Astrocyte (in vitro differentiated cells and primary cell): ENCODE measurements around the gene MEPCE.

ENCODE experiments used
- EZH2 ChIP-seq: IDR thresholded peaks from 2 replicates; pipeline ENCODE4 v1.6.1; 2012; ENCODE audit warnings: mild to moderate bottlenecking, low read length, inconsistent platforms; ENCODE audit not compliant: insufficient read depth
- TF ChIP-seq, protein P1 (sequence below): IDR thresholded peaks from 2 replicates; pipeline ENCODE4 v1.5.1; 2011; ENCODE audit warnings: low read depth, mild to moderate bottlenecking, inconsistent platforms, low read length, moderate library complexity; ENCODE audit not compliant: insufficient read depth

DNA sequence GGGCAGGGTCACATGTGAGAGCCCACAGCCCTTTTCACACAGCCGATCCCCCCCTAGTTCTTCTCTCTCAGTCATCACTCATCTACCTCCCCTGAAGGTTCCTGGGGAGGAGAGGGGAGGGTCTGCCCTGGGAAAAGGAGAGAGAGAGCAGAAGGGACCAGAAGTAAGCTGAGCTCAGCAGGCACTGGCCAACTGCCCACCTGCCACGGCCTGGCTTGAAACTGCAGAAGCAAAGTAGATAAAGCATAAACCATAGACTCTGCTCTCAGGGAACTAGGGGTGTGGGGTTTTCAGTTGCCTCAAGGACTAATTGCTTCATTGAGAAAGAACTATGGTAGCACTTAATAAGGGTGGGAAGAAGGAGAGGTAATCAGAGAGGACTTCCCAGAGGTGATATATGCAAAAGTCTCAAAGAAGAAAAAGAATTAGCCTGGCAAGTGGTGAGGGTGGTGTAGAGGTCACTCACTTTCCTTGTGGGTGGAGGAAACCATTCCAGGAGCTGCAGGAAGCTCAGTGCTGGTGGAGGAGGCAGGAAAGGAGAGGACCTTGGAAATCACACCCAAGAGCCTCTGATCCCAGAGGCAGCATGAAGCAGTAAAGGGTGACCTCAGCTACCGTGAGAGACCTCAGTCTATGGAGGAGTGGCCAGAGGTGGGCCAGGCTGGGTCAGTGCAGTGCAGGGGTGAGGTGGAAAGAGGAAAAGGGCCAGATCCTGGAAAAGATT, 39.2 kb upstream of the MEPCE start:
- TF ChIP-seq, protein P1, sequence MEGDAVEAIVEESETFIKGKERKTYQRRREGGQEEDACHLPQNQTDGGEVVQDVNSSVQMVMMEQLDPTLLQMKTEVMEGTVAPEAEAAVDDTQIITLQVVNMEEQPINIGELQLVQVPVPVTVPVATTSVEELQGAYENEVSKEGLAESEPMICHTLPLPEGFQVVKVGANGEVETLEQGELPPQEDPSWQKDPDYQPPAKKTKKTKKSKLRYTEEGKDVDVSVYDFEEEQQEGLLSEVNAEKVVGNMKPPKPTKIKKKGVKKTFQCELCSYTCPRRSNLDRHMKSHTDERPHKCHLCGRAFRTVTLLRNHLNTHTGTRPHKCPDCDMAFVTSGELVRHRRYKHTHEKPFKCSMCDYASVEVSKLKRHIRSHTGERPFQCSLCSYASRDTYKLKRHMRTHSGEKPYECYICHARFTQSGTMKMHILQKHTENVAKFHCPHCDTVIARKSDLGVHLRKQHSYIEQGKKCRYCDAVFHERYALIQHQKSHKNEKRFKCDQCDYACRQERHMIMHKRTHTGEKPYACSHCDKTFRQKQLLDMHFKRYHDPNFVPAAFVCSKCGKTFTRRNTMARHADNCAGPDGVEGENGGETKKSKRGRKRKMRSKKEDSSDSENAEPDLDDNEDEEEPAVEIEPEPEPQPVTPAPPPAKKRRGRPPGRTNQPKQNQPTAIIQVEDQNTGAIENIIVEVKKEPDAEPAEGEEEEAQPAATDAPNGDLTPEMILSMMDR = no peak
- TF ChIP-seq EZH2 = no peak
